Measurements from ENCODE around the gene IL22RA1.

Gene IL22RA1

DNA sequence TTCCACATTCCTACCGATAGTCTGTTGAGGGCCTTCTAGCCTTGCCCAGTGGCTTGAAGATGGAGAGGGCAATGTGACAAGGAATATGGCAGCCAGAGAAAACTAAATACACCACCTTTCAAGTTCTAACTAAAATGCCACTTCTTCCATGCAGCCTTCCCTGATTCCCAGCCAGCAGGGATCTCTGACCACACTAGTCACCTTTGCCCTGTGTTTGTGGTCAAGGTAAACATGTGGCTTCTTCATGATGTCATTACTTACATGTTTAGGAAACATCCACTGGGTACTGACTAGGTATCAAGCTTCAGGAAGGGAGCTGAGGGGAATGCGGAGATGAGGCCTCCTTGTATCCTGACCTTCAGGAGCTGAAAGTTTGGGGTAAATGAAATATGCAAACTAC lies 22.6 kb upstream of the IL22RA1 start:
- DNase-seq (ENCODE audit: low read depth): no peak

DNA sequence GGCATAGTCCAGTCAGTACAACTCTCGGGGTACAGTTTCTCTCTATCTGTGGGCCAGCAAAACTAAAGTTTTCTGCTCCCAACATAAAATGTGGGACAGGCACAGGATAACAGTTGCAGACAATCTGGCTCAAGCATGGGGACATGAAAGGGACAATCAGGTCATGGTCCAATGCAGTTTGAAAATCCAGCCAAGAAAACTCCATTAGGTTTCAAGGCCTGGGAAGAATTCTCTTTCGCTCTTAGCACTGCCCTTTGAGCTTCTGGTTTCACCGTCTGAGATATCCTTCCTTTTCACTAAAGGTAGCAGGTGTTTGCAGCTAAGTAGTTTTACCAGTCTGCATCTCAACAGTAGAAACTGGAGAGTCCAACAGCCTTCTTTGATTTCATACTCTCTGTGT lies 21.1 kb upstream of the IL22RA1 start:
- no peak for DNase-seq (ENCODE audit: low read depth)

DNA sequence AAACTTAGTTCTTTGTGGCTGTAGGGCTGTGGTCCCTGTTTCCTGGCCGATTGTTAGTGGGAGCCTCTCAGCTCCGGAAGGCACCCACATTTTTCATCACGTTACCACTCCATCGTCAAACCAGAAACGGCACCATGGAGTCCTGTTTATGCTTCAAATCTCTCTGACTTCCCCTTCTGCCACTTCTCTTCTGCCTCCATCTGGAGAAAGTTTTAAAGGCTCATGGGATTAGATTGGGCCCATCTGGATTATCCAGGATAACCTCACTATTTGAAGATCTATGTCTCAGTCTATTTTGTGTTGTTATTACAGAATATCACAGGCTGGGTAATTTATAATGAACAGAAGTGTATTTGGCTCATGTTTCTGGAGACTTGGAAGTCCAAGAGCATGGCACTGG lies 19.3 kb upstream of the IL22RA1 start:
- no peak for DNase-seq (ENCODE audit: low read depth)

DNA sequence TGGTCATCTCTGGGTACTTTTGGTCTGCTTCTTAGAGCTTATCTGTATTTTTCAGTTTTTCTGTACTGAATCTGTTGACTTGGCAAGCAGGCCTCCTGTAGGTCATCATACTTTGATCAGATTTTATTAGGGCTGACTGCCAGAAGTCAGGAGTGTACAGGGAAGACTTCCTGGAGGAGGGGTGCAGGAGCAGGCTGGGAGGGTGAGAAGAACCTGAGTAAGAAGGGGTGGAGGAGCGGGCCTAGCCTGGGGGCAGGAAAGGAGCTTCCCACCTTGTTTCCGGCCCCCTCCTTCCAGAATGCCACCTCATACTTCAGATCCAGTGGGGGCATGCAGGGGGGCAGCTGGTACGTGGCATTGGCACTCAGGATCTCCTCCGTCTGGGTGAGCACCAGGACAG lies 18.3 kb upstream of the IL22RA1 start:
- DNase-seq (ENCODE audit: low read depth): no peak

DNA sequence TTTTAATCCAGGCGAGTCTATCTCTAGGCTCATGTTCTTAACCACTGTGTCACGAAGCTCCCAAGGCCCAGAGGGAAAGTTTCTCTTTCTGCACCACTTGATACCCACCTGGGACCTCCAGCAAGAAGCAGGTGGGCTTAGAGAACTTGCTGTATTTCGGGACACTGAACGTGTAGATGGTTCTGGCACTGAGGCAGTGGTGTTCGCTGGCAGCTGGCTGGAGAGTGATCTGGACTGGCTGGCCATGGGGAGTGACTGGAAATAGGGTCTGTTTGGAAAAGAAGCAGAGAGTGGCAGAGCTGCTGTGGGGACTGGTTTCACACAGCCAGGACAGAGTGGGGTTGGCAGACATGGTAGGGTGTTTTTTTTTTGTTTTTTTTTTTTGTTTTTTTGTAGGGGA lies 16.4 kb upstream of the IL22RA1 start:
- no peak for DNase-seq (ENCODE audit: low read depth)

DNA sequence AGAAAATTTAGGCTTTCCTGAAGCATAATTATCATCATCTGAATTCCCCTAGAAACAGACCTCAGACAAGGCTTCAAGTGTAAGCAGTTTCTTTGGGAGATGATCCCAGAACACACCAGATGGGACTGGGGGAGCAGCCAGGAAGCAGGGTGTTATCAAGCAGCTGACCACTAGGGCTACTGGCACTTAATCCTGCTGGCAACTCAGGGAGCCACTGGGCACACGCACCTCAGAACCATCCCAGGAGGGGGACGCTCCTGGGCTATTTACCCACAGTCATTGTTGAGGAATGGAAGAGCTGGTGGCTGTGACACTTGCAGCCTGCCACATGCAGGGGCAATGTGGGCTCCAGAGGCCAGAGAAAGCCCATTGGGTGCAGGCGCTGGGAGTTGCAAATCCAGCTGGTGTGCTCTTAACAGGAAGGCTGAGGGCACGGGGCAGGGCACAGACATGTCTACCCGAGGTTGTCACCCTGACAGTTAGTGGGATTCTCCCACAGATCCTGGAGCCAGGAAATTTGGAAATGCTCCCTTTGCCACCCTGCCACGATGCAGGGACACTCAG lies 15.1 kb upstream of the IL22RA1 start:
- no peak for DNase-seq (ENCODE audit: low read depth)

DNA sequence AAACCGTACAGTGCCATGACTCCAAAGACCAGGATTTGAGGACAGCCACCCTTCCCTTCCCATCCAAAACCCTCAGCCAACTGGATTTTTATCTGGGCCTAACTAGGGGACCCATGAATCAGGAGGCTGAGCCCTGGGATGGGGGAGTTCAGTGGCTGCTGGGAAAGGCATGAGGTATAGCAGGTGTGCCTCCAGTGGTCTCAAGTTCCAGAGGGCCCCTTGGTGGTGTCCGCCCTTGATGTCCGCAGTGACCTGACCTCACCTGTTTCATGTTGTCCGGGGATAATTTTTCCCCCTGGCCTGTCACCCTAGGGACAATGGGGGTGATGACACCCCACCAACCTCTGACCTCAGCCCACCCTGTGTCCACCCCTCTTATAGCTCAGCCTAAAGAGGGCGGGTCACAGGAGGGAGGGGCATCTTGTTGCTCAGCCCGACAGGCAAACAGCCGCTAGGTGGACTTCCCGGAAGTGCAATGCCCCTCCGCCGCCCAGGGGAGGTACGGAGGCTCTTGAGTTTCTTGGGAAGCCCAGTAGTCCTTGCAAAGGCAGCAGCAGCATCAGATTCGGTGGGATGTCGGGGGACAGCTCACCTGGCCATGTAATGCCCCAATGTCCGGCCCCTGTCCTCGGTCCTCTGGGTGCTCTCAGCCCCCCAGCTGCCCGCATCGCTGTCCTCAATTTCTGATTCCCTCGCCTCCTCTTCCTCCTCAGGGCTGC lies 13.8 kb upstream of the IL22RA1 start:
- no peak for DNase-seq (ENCODE audit: low read depth)

DNA sequence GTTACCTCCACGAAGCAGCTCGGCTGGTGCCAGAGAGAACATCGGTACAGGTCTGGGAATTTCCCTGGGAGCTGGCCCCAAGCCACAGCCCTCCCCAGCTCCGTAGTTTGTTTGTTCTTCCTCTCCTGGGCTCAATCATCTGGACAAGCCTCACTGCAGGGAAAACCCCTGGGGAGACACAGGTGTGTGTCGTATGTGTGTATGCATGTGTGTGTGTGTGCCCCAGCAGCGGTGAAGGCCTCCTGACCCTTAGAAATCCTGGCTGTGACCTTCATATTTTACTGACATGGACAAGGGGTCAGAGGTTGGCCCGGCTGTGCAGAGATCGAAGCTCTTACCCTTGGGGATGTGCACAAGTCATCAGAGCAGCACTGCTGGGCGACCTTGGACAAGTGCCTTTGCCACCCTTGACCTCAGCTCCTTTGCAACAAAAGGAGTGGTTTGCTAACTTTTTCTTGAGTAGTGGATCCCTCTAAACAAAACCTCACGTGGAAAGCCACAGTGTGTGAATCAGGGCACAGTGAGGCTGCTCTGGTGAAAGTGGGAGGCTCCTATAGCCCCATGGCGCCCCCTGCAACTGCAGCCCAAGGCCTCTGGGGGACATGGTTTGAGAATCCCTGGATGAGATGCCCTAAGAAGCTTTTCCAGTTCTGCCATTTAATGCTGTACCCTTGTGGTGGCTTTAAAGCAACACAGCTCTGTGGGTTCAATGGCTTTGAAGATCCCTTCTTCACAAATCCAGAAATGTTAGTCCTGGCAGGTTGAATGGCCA lies 12.3 kb upstream of the IL22RA1 start:
- DNase-seq (ENCODE audit: low read depth): no peak

DNA sequence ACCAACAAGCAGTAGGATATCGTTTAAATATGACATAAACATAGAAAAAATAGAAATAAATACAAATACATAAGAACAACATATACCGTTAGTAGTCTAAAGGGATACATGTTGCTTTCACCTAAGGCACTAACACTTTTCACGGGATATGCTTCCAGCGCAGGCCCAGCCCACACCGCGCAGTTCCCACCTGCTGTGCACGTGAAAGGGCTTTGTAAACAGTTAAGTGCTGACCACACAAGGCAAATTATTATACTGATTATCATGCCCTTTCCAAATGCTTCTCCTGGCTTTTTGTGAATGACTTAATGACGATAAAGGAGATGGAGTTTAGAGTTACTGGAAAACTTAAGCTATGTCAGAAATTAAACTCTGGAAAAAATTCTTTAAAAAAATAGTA lies 11.3 kb upstream of the IL22RA1 start:
- no peak for DNase-seq (ENCODE audit: low read depth)

DNA sequence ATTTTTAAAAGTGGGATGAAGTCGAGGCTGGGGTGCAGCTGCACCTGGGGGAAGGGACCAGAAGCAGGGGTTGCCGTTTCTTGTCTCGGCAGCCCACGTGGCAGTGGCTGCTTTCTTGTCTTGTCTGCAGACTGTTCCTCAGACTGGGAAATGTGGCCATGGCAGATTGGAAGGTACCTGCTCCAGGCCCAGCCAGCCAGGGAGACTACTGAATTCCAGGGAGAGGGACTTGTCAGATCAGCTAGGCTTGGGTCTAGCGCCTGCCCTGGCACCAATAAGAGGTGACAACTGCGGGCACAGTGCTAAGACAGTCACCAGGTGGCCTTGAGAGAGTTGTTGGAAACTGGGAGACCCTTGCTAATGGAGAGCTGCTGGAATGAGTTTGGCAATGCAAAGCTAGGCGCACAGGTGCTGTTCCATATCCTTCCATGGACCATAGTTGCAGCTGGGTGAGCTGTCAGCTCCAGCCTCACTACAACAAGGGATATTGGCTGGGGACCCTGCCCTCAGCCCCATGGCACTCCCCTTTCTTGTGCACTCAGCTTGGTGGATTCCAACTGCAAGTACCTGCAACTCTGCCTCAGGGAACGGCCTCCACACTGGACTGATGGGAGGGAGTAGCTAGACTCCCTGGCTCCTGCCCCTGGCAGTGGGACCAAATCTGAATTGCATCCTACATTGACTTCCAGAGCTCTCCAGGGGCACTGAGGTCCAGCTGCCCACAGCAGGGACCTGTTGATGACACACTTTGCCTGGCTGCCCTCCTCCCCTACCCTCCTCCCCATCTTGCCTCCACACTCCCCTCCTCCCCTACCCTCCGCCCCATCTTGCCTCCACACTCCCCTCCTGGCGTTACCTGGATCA lies 9.9 kb upstream of the IL22RA1 start:
- no peak for DNase-seq (ENCODE audit: low read depth)

DNA sequence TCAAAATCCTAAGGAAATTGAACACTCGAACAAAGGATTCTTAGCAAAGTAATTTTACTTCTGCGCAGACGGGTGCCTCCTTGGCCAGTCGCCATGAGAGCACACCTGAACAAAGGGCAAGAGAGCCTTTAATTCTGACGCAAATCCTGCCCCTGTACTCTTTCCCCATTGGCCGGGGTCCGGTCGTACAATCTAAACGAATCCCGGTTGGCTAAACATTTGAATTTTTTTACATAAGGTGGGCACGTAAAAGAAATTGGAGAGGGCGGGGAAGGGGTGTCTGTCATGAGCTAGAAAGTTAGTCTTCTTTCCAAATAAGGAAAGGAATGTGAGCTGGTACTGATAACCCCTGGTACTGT lies 8.2 kb upstream of the IL22RA1 start:
- DNase-seq (ENCODE audit: low read depth): no peak

DNA sequence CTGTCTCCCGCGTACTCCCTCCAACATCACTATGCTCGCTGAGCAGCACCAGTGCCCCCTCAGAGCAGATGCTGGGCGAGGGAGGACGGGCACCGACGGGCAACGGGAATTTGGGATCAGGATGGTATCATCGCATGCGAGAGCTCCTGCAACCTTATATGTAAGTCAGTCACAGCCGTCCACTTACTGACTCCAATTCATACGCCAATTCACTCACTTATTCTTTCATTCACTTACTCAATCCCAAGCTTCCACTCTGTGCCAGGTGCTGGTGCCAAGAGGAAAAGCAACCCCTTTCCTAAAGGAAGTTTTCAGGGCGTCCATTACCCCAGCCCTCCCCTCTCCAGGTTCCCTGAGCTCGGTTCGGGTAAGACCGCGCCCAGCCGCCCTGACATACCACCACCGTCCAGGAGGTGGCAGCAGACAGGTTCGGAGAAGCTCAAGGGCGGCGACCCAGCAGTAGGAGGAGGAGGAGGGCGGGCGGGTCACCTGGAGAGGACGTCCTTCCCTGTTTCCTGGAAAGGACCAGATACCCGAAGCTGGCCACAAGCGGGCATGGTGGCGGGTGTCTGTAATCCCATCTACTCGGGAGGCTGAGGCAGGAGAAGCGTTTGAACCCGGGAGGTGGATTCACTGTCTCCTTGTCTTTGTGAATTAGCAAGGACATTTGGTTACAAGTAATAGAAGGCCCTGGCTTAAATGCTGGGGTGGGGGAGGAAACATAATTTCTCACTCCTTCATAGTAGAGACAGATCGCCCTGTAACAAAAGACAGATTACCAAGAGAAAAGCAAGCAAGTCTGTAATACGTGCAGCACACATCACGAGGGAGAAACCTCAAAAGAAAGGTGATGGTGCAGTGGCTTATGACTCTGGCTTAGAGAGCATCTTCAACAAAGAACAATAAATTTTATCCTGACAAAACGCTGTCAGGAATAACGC lies 7.6 kb upstream of the IL22RA1 start:
- DNase-seq (ENCODE audit: low read depth): peak; percentile 77

DNA sequence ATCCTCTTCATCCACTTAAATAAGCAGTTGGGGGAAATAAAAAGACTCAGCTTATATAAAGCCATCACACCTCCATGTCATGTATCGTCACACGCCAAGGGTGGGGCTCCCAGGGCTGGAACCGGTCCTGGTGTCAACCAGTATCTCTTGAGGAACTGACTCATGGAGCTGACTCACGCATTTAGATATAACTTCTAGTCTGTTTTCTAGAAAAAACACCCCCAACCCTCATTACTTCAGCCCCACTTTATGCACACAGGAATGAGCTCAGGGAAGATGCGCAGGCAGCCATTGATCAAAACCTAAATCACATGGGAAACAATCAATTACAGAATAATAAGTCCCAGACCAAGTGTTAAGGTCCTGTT lies 6.9 kb upstream of the IL22RA1 start:
- DNase-seq (ENCODE audit: low read depth): no peak

DNA sequence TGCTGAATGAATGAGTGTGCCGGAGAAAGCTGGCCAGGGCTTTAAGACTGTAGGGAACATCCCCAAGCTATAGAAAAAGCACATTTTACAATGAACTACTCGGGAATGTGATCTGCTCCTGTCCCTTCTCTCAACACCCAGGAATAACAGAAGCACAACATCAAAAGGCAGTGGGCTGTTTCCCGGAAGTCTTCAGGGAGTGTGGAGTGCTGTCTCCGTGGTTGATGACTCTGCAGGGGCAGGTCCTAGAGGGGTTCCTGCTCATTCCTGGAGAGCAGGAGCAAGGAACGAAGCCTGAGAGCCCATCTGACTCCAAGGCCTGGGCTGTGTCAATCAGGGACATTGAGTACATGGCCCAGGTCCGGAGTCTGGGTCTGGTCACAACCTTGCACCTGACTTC lies 4.9 kb upstream of the IL22RA1 start:
- DNase-seq (ENCODE audit: low read depth): no peak

DNA sequence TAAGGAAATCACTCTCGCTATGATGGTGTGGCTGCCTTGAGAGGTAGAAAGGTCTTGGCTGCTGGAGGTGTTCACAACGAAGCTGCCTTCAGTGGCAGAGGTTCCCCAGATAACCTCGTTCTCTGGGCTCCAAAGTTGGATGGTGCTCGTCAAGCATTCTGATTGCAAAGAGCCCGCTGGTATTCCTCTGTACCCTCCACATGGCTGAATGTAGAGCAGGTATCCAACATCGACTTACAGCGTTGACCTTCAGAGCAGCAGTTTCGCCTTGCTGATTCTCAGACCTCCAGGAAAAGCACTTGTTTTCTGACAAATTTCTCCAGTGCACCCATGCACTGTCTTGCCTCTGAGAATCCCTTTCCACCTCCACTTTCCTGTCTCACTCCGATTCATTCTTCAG lies 4.3 kb upstream of the IL22RA1 start:
- no peak for DNase-seq (ENCODE audit: low read depth)

DNA sequence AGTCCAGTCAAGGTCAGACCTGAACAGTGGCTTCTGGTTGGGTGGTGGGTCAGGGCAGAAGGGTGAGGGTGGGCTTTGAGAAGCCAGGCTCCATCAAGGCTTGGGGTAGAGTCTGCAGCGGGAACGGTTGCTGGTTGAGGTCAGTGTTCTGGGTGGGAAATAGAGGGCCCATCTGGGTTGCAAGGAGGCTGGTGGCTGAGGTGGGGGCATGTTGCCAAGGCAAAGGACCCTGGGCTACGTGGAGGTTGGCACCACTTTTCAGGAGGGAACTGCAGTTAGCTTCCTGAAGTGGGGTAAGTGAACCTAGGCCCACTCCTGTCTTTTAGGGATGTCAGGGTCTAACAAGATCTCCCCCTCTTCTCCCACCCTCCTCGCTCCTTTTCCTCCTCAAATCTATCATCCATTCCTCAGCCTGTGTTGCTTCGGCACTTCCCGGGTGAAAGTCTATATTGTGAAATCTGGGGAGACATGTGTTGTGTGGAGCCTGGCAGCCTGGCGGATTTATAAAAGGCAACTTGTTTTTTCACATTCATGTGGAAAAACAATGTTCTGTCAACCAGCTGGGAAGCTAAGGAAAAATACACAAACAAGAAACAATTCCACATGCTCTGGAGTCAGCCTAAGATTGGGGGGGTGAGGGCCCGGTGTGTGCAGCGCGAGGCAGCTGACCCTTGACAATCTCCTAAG lies 1.5 kb downstream of the IL22RA1 start:
- DNase-seq (ENCODE audit: low read depth): no peak

DNA sequence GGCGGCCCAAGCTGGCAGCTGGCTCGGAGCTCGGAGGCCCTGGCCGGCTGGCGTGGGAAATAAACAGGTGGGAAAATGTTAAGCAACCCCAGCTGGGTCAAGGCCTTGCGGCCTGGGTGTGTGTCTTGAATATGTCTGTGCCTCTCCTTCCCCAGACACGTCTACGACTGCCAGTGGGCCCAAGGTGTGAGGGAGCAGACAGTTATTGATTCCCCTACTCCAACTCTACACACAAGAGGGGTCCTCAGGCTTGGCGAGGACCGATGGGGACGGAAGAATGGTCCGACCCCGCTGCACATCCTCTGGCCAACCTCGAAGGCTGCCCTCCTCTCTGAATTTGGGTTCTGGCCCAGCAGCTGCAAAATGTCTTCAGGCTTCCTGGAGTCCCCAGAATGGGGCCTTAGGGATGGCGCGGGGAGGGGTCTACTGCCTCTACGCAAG lies 2.2 kb downstream of the IL22RA1 start:
- DNase-seq (ENCODE audit: low read depth): no peak

DNA sequence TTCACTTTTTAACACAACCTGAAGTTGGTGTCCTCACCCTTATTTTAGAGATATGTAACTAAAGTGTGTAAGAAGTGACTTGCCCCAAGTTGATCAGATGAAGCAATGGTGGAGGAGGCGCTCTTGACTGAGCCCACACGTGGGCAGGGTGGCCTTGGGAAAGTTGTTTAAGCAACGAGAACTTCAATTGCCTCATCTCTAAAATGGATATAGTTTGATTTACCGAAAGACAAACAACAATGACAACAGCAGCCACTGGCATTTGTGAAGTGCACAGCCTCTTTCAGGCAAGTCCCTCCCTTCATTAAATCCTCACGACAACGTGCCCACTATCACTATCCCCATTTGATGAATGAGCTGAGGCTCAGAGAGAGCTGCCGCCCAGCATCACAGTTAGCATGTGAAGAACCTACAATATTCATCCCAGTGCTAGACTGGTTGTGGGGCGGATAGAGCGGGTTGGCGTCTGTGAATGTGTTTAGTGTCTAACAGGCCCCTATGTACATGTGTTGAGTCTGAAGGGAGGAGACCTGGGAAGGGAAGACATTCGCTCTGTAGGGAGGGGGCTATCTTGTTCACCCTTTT lies 3.0 kb downstream of the IL22RA1 start:
- DNase-seq (ENCODE audit: low read depth): no peak

DNA sequence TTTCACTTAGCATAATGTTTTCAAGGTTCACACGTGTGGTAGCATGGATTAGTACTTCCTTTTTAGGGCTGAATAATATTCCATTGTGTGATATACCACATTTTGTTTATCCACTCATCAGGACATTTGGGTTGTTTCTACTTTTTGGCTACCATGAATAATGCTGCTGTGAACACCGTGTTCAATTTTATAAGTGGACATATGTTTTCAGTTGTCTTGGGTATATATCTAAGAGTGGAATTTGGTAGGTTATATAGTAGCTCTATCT lies 3.8 kb downstream of the IL22RA1 start:
- DNase-seq (ENCODE audit: low read depth): no peak

DNA sequence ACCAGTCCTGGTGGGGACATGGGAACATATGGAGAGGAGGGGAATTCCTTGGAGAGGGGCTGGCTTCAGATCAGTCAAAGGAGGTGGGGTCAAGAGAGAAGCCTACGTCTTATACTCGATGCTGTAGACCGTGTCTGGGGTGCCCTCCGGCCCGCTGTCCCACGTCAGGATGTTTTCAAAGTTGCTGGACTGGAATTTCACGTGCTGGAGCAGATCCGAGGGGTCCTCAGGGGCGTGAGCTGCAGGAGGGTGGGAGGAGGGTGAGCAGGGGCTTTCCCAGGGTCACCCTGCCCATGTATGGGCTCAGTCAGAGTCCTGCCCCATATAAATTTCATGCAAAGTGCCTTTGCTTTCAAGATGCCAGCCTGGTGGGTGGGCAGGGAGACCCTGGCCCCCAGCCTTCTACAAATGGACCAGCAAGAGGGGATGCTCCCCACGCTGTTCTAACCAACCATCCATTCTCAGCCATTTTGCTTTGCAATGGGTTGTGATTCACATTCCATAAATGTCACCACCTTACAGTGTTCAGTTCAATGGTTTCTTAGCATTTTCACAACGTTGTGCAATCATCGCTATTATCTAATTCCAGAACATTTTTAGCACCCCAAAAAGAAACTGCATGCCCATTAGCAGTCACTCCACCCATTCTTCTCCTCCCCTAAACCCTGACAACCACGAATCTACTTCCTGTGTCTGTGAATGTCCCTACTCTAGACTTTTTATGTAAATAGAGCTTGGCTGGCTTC lies 4.3 kb downstream of the IL22RA1 start:
- DNase-seq (ENCODE audit: low read depth): no peak

All from T follicular helper cell (primary cell).